WTC11 (cell line): ENCODE measurements around the gene REEP6. TPM values are rescaled to one million over a fixed set of nuclear protein-coding genes. Genes with fewer than 3 reads are reported as not detected.

Experiments
- ATAC-seq: fragments of 200-7000 bp; cut with Tn5 transposase; 2 replicates; pipeline ENCODE4 v1.10.0; 2021; ENCODE audit warnings: mild to moderate bottlenecking, moderate library complexity
- CTCF ChIA-PET: fragments of 300-600 bp; sonication (Branson Sonifier 250); formaldehyde crosslinking; loops from one replicate; lab custom pipeline; 2021; ENCODE audit warnings: antibody characterized with exemption; lab: Charles Lee
- POLR2A ChIA-PET: fragments of 350-600 bp; sonication (Branson Sonifier 250); formaldehyde crosslinking; loops from one replicate; lab custom pipeline; 2021; ENCODE audit warnings: antibody characterized with exemption; lab: Charles Lee
- DNase-seq: peaks from one replicate; pipeline ENCODE4 v3.0.0; 2021; ENCODE audit warnings: low spot score
- H3K27ac Mint-ChIP-seq: 2 replicates; pipeline ENCODE4 v1.8.0; 2021; ENCODE audit warnings: mixed read lengths
- H3K27me3 Mint-ChIP-seq: 2 replicates; pipeline ENCODE4 v1.8.0; 2021; ENCODE audit warnings: low read depth, mild to moderate bottlenecking, moderate library complexity, mixed read lengths
- H3K36me3 Mint-ChIP-seq: 2 replicates; pipeline ENCODE4 v1.8.0; 2021; ENCODE audit warnings: mixed read lengths
- H3K4me1 Mint-ChIP-seq: 2 replicates; pipeline ENCODE4 v1.8.0; 2022; ENCODE audit warnings: mixed read lengths
- H3K4me3 Mint-ChIP-seq: 2 replicates; pipeline ENCODE4 v1.8.0; 2021; ENCODE audit warnings: mild to moderate bottlenecking, moderate library complexity, mixed read lengths
- H3K9me3 Mint-ChIP-seq: 2 replicates; pipeline ENCODE4 v1.8.0; 2021; ENCODE audit warnings: mixed read lengths
- FOXJ3 ChIP-seq: sonication (generic); formaldehyde crosslinking; IDR thresholded peaks from 2 replicates; pipeline ENCODE4 v1.9.0; 2021; ENCODE audit warnings: missing genetic modification reagents, mild to moderate bottlenecking, borderline replicate concordance
- GTF2I ChIP-seq: fragments of 250-450 bp; sonication (Bioruptor Pico); conservative IDR thresholded peaks from 2 replicates; pipeline ENCODE4 v1.4.0; 2021; ENCODE audit warnings: mild to moderate bottlenecking
- HMGA2 ChIP-seq: fragments of 250-450 bp; sonication (Bioruptor Pico); IDR thresholded peaks from 2 replicates; pipeline ENCODE4 v1.4.0; 2021; ENCODE audit warnings: mild to moderate bottlenecking, moderate library complexity
- IRF2 ChIP-seq: sonication (generic); formaldehyde crosslinking; IDR thresholded peaks from 2 replicates; pipeline ENCODE4 v1.8.0; 2022; ENCODE audit warnings: low read depth, missing genetic modification reagents, borderline replicate concordance
- NFATC4 ChIP-seq: fragments of 250-450 bp; sonication (Bioruptor Pico); IDR thresholded peaks from 2 replicates; pipeline ENCODE4 v1.9.0; 2021; ENCODE audit warnings: mild to moderate bottlenecking
- NR3C1 ChIP-seq: sonication (generic); formaldehyde crosslinking; conservative IDR thresholded peaks from 2 replicates; pipeline ENCODE4 v1.8.1; 2023; ENCODE audit warnings: low read depth, mild to moderate bottlenecking, missing genetic modification reagents
- SMAD3 ChIP-seq: sonication (generic); formaldehyde crosslinking; IDR thresholded peaks from 2 replicates; pipeline ENCODE4 v1.8.0; 2022; ENCODE audit warnings: missing genetic modification reagents, mild to moderate bottlenecking, borderline replicate concordance
- SOX15 ChIP-seq: fragments of 250-450 bp; sonication (Bioruptor Pico); IDR thresholded peaks from 2 replicates; pipeline ENCODE4 v1.9.0; 2021; ENCODE audit warnings: mild to moderate bottlenecking
- SP1 ChIP-seq: sonication (generic); formaldehyde crosslinking; conservative IDR thresholded peaks from 2 replicates; pipeline ENCODE4 v1.8.1; 2022; ENCODE audit warnings: missing genetic modification reagents
- TCF7 ChIP-seq: sonication (generic); formaldehyde crosslinking; IDR thresholded peaks from 2 replicates; pipeline ENCODE4 v1.8.0; 2022; ENCODE audit warnings: mild to moderate bottlenecking, low read depth, missing genetic modification reagents, moderate library complexity
- total RNA-seq: library from RNA; stranded (reverse); gene quantifications from 3 replicates; pipeline ENCODE4 v1.2.3, GENCODE V29; 2021
- TF ChIP-seq, protein P1 (sequence below): fragments of 250-450 bp; sonication (Bioruptor Pico); IDR thresholded peaks from 2 replicates; pipeline ENCODE4 v1.8.0; 2021; ENCODE audit warnings: mild to moderate bottlenecking
- TF ChIP-seq, protein P2 (sequence below): fragments of 250-450 bp; sonication (Bioruptor Pico); IDR thresholded peaks from 2 replicates; pipeline ENCODE4 v1.9.0; 2021; ENCODE audit warnings: mild to moderate bottlenecking
- TF ChIP-seq, protein P3 (sequence below): sonication (generic); formaldehyde crosslinking; IDR thresholded peaks from 2 replicates; pipeline ENCODE4 v1.8.0; 2022; ENCODE audit warnings: mild to moderate bottlenecking, missing genetic modification reagents
- TF ChIP-seq, protein P4 (sequence below): sonication (generic); formaldehyde crosslinking; IDR thresholded peaks from 2 replicates; pipeline ENCODE4 v1.8.1; 2023; ENCODE audit warnings: mild to moderate bottlenecking, missing genetic modification reagents, moderate library complexity
- TF ChIP-seq, protein P5 (sequence below): fragments of 250-450 bp; sonication (Bioruptor Pico); IDR thresholded peaks from 2 replicates; pipeline ENCODE4 v2.1.2; 2022; ENCODE audit warnings: mild to moderate bottlenecking, moderate library complexity
- TF ChIP-seq, protein P6 (sequence below): sonication (generic); formaldehyde crosslinking; IDR thresholded peaks from 2 replicates; pipeline ENCODE4 v1.8.1; 2022; ENCODE audit warnings: missing genetic modification reagents, borderline replicate concordance
- TF ChIP-seq, protein P7 (sequence below): sonication (generic); formaldehyde crosslinking; IDR thresholded peaks from 2 replicates; pipeline ENCODE4 v1.8.1; 2023; ENCODE audit warnings: mild to moderate bottlenecking, missing genetic modification reagents
- TF ChIP-seq, protein P8 (sequence below): fragments of 250-450 bp; sonication (Bioruptor Pico); IDR thresholded peaks from 2 replicates; pipeline ENCODE4 v1.9.0; 2021; ENCODE audit warnings: mild to moderate bottlenecking

The REEP6 gene
- total RNA-seq, 1 experiment from 2014 or later, result 17.0 TPM

DNA sequence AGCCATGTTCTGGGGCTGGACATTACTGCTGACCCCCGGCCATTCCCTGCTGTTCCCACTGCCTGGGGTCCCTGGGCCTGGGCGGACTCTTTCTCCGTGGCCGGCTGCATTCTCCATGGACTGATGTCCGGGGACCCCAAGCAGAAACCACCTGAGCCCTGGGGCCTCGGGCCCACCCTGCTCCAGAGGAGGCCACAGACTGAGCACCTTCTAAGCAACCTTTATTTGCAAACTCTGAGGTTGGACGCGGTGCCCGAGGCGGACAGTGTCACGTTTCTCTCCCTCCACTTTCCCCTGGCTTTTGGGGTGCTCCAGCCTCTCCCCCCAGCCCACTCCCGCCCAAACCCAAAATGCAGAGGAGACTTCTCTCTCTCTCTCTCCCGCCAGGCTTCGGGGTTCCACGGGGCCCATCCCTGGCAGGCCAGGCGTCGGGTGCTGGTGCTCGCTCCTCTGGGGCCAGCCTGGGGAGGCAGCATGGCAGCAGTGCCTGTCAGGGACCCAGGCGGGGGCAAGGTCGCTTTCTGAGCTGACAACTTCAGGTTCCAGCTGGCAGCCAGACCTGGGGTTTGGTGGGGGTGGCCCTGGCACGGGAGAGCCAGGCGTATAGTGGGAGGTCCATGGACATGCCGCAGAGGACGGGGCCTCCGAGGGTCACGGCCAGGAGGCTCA lies 9.6 kb upstream of the REEP6 start:
- Mint-ChIP-seq H3K9me3 (no peaks in the 10 kb centered on the region), H3K27me3 (no peaks in the 10 kb centered on the region; the same call in 1 of the 2 replicates), H3K36me3 (peaks cover 4% of the 10 kb centered on the region), H3K27ac (no peak overlapping the region), H3K4me3 (no peak overlapping the region), H3K4me1 (peaks cover 7% of the 10 kb centered on the region; the same call in 1 of the 2 replicates)
- ChIA-PET POLR2A (no interaction called here), CTCF (no interaction called here)
- TF ChIP-seq, protein P1, sequence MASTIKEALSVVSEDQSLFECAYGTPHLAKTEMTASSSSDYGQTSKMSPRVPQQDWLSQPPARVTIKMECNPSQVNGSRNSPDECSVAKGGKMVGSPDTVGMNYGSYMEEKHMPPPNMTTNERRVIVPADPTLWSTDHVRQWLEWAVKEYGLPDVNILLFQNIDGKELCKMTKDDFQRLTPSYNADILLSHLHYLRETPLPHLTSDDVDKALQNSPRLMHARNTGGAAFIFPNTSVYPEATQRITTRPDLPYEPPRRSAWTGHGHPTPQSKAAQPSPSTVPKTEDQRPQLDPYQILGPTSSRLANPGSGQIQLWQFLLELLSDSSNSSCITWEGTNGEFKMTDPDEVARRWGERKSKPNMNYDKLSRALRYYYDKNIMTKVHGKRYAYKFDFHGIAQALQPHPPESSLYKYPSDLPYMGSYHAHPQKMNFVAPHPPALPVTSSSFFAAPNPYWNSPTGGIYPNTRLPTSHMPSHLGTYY, result no peak
- TF ChIP-seq FOXJ3 (CRISPR knock-in tag) (no peak), IRF2 (CRISPR knock-in tag) (no peak)
- TF ChIP-seq, protein P2, sequence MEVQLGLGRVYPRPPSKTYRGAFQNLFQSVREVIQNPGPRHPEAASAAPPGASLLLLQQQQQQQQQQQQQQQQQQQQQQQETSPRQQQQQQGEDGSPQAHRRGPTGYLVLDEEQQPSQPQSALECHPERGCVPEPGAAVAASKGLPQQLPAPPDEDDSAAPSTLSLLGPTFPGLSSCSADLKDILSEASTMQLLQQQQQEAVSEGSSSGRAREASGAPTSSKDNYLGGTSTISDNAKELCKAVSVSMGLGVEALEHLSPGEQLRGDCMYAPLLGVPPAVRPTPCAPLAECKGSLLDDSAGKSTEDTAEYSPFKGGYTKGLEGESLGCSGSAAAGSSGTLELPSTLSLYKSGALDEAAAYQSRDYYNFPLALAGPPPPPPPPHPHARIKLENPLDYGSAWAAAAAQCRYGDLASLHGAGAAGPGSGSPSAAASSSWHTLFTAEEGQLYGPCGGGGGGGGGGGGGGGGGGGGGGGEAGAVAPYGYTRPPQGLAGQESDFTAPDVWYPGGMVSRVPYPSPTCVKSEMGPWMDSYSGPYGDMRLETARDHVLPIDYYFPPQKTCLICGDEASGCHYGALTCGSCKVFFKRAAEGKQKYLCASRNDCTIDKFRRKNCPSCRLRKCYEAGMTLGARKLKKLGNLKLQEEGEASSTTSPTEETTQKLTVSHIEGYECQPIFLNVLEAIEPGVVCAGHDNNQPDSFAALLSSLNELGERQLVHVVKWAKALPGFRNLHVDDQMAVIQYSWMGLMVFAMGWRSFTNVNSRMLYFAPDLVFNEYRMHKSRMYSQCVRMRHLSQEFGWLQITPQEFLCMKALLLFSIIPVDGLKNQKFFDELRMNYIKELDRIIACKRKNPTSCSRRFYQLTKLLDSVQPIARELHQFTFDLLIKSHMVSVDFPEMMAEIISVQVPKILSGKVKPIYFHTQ (CRISPR knock-in tag), result no peak
- TF ChIP-seq, protein P3, sequence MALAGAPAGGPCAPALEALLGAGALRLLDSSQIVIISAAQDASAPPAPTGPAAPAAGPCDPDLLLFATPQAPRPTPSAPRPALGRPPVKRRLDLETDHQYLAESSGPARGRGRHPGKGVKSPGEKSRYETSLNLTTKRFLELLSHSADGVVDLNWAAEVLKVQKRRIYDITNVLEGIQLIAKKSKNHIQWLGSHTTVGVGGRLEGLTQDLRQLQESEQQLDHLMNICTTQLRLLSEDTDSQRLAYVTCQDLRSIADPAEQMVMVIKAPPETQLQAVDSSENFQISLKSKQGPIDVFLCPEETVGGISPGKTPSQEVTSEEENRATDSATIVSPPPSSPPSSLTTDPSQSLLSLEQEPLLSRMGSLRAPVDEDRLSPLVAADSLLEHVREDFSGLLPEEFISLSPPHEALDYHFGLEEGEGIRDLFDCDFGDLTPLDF (CRISPR knock-in tag), result no peak
- DNase-seq (no peak), ATAC-seq (no peak)

DNA sequence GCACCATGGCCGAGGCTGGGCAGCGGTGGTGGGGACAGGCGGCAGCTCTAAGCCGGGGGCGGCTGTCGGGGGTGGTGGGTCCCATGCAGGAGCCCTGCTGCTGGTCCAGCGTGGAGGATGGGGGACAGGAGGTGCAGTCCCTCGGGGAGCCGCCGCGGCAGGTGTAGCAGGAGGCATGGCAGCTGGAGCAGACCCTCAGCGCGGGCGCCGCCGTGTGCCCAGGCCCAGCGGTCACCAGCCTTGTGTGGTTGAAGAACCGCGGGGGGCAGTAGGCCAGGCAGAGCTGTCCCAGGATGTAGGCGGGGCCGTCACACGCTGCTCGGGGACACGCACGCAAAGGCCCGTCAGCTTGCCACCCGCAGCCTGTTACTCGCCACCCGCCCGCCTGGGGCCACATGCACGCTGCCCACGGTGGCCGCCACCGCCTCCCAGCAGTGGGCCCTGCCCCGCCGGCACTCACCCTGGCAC lies 9.1 kb upstream of the REEP6 start:
- DNase-seq (no peak), ATAC-seq (no peak)
- ChIA-PET CTCF (no interaction called here), POLR2A (no interaction called here)
- Mint-ChIP-seq H3K4me3 (no peak overlapping the region), H3K36me3 (peaks cover 4% of the 10 kb centered on the region), H3K4me1 (peaks cover 7% of the 10 kb centered on the region; the same call in 1 of the 2 replicates), H3K27me3 (no peaks in the 10 kb centered on the region; the same call in 1 of the 2 replicates), H3K9me3 (no peaks in the 10 kb centered on the region), H3K27ac (no peak overlapping the region)
- TF ChIP-seq, protein P4, sequence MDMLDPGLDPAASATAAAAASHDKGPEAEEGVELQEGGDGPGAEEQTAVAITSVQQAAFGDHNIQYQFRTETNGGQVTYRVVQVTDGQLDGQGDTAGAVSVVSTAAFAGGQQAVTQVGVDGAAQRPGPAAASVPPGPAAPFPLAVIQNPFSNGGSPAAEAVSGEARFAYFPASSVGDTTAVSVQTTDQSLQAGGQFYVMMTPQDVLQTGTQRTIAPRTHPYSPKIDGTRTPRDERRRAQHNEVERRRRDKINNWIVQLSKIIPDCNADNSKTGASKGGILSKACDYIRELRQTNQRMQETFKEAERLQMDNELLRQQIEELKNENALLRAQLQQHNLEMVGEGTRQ (CRISPR knock-in tag), result no peak
- TF ChIP-seq, protein P5, sequence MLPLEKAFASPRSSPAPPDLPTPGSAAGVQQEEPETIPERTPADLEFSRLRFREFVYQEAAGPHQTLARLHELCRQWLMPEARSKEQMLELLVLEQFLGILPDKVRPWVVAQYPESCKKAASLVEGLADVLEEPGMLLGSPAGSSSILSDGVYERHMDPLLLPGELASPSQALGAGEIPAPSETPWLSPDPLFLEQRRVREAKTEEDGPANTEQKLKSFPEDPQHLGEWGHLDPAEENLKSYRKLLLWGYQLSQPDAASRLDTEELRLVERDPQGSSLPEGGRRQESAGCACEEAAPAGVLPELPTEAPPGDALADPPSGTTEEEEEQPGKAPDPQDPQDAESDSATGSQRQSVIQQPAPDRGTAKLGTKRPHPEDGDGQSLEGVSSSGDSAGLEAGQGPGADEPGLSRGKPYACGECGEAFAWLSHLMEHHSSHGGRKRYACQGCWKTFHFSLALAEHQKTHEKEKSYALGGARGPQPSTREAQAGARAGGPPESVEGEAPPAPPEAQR (CRISPR knock-in tag), result no peak
- TF ChIP-seq SOX15 (CRISPR knock-in tag) (no peak), SP1 (CRISPR knock-in tag) (no peak), TCF7 (CRISPR knock-in tag) (no peak), GTF2I (CRISPR knock-in tag) (no peak), IRF2 (CRISPR knock-in tag) (no peak), NFATC4 (CRISPR knock-in tag) (no peak), NR3C1 (CRISPR knock-in tag) (no peak), HMGA2 (CRISPR knock-in tag) (no peak), SMAD3 (CRISPR knock-in tag) (no peak)
- TF ChIP-seq, protein P2 (CRISPR knock-in tag), result no peak
- TF ChIP-seq, protein P6, sequence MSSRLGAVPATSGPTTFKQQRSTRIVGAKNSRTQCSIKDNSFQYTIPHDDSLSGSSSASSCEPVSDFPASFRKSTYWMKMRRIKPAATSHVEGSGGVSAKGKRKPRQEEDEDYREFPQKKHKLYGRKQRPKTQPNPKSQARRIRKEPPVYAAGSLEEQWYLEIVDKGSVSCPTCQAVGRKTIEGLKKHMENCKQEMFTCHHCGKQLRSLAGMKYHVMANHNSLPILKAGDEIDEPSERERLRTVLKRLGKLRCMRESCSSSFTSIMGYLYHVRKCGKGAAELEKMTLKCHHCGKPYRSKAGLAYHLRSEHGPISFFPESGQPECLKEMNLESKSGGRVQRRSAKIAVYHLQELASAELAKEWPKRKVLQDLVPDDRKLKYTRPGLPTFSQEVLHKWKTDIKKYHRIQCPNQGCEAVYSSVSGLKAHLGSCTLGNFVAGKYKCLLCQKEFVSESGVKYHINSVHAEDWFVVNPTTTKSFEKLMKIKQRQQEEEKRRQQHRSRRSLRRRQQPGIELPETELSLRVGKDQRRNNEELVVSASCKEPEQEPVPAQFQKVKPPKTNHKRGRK (CRISPR knock-in tag), result no peak
- TF ChIP-seq, protein P7, sequence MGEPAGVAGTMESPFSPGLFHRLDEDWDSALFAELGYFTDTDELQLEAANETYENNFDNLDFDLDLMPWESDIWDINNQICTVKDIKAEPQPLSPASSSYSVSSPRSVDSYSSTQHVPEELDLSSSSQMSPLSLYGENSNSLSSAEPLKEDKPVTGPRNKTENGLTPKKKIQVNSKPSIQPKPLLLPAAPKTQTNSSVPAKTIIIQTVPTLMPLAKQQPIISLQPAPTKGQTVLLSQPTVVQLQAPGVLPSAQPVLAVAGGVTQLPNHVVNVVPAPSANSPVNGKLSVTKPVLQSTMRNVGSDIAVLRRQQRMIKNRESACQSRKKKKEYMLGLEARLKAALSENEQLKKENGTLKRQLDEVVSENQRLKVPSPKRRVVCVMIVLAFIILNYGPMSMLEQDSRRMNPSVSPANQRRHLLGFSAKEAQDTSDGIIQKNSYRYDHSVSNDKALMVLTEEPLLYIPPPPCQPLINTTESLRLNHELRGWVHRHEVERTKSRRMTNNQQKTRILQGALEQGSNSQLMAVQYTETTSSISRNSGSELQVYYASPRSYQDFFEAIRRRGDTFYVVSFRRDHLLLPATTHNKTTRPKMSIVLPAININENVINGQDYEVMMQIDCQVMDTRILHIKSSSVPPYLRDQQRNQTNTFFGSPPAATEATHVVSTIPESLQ (CRISPR knock-in tag), result no peak
- TF ChIP-seq, protein P8, sequence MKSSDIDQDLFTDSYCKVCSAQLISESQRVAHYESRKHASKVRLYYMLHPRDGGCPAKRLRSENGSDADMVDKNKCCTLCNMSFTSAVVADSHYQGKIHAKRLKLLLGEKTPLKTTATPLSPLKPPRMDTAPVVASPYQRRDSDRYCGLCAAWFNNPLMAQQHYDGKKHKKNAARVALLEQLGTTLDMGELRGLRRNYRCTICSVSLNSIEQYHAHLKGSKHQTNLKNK, result no peak
